ENCODE measurements around the gene SH3PXD2B.

DNA sequence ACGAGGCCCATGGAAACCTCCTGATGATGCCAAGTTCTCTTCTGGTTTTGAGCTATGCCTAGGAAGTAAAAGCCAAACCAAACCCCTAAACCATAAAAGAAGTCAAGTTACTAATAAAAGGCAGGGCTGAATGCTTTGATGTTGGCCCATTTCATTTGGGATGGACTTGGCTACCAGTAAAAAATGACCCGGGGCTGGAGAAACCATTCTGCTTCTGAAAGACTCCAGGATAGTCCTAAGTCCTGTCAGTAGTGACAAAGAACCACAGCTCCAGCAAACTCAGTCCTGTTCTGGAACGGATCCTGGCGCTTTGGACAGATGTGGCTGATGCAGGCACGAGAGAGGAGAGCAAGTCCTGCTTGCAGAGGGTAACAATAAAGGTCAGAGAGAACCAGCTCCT is 68.6 kb downstream of the SH3PXD2B start:
- TF ChIP-seq, protein P1, sequence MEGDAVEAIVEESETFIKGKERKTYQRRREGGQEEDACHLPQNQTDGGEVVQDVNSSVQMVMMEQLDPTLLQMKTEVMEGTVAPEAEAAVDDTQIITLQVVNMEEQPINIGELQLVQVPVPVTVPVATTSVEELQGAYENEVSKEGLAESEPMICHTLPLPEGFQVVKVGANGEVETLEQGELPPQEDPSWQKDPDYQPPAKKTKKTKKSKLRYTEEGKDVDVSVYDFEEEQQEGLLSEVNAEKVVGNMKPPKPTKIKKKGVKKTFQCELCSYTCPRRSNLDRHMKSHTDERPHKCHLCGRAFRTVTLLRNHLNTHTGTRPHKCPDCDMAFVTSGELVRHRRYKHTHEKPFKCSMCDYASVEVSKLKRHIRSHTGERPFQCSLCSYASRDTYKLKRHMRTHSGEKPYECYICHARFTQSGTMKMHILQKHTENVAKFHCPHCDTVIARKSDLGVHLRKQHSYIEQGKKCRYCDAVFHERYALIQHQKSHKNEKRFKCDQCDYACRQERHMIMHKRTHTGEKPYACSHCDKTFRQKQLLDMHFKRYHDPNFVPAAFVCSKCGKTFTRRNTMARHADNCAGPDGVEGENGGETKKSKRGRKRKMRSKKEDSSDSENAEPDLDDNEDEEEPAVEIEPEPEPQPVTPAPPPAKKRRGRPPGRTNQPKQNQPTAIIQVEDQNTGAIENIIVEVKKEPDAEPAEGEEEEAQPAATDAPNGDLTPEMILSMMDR (IDR thresholded peaks at IDR 0.05 in 2 of 3, conservative IDR thresholded peaks at IDR 0.05 in 1 of 3; ENCODE audit: control insufficient read depth in 2 of 3, extremely low read depth in 1 of 3, insufficient read depth in 1 of 3, low read depth in 3 of 3, low read length in 3 of 3), result no peak
- TF ChIP-seq ZSCAN29 (IDR thresholded peaks at IDR 0.05), result no peak
- no peak for TF ChIP-seq GABPA (IDR thresholded peaks at IDR 0.05; ENCODE audit: low read depth)
- no peak for TF ChIP-seq STAT3 (IDR thresholded peaks at IDR 0.05; ENCODE audit: low read depth, low read length)
- TF ChIP-seq, protein P2, sequence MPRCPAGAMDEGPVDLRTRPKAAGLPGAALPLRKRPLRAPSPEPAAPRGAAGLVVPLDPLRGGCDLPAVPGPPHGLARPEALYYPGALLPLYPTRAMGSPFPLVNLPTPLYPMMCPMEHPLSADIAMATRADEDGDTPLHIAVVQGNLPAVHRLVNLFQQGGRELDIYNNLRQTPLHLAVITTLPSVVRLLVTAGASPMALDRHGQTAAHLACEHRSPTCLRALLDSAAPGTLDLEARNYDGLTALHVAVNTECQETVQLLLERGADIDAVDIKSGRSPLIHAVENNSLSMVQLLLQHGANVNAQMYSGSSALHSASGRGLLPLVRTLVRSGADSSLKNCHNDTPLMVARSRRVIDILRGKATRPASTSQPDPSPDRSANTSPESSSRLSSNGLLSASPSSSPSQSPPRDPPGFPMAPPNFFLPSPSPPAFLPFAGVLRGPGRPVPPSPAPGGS (IDR thresholded peaks at IDR 0.05; ENCODE audit: borderline replicate concordance, insufficient read depth, low read depth, low read length, poor library complexity, severe bottlenecking), result no peak
- no peak for TF ChIP-seq WRNIP1 (IDR thresholded peaks at IDR 0.05; ENCODE audit: borderline replicate concordance, low read depth, low read length)
- no peak for TF ChIP-seq SIX5 (IDR thresholded peaks at IDR 0.05; ENCODE audit: low read depth, low read length, severe bottlenecking)
- TF ChIP-seq RAD21 (IDR thresholded peaks at IDR 0.05; ENCODE audit: insufficient read depth, low read depth, low read length), result no peak

Measured in GM12878 (cell line).